ENCODE data around the gene GRIK4. TPM values are rescaled to one million over a fixed set of nuclear protein-coding genes. Genes with fewer than 3 reads are reported as not detected.

Gene GRIK4
- total RNA-seq, 1 donor from 2014 or later: 0.10 TPM

GRCh38 chr11:120932305-120932915 is 420.9 kb downstream of the GRIK4 start:
- no peak for DNase-seq (ENCODE audit: low spot score)

- DNase-seq (ENCODE audit: low spot score): no peak
Measured at GRCh38 chr11:120936356-120936755, 424.8 kb downstream of the GRIK4 start.

GRCh38 chr11:120937501-120937900 is 426.0 kb downstream of the GRIK4 start:
- no peak for DNase-seq (ENCODE audit: low spot score)

- DNase-seq (ENCODE audit: low spot score): no peak
Measured at GRCh38 chr11:120938260-120938659, 426.7 kb downstream of the GRIK4 start.

- DNase-seq (ENCODE audit: low spot score): no peak
Measured at GRCh38 chr11:120940160-120940848, 428.8 kb downstream of the GRIK4 start.

- DNase-seq (ENCODE audit: low spot score): no peak
Measured at GRCh38 chr11:120941000-120941399, 429.5 kb downstream of the GRIK4 start.

GRCh38 chr11:120942701-120943100 is 431.2 kb downstream of the GRIK4 start:
- DNase-seq (ENCODE audit: low spot score): no peak

- no peak for DNase-seq (ENCODE audit: low spot score)
Measured at GRCh38 chr11:120945042-120945441, 433.5 kb downstream of the GRIK4 start.

GRCh38 chr11:120950880-120951279 is 439.3 kb downstream of the GRIK4 start:
- DNase-seq (ENCODE audit: low spot score): no peak

- no peak for DNase-seq (ENCODE audit: low spot score)
Measured at GRCh38 chr11:120952461-120953434, 441.2 kb downstream of the GRIK4 start.

- DNase-seq (ENCODE audit: low spot score): no peak
Measured at GRCh38 chr11:120954381-120954780, 442.8 kb downstream of the GRIK4 start.

- no peak for DNase-seq (ENCODE audit: low spot score)
Measured at GRCh38 chr11:120956710-120957495, 445.4 kb downstream of the GRIK4 start.

- DNase-seq (ENCODE audit: low spot score): no peak
Measured at GRCh38 chr11:120958185-120958584, 446.6 kb downstream of the GRIK4 start.

- DNase-seq (ENCODE audit: low spot score): no peak
Measured at GRCh38 chr11:120959189-120959588, 447.6 kb downstream of the GRIK4 start.

- DNase-seq (ENCODE audit: low spot score): no peak
Measured at GRCh38 chr11:120964857-120965256, 453.3 kb downstream of the GRIK4 start.

GRCh38 chr11:120966840-120967239 is 455.3 kb downstream of the GRIK4 start:
- DNase-seq (ENCODE audit: low spot score): no peak

- DNase-seq (ENCODE audit: low spot score): no peak
Measured at GRCh38 chr11:120969993-120970392, 458.4 kb downstream of the GRIK4 start.

- DNase-seq (ENCODE audit: low spot score): no peak
Measured at GRCh38 chr11:120971825-120972224, 460.3 kb downstream of the GRIK4 start.

GRCh38 chr11:120972621-120973020 is 461.1 kb downstream of the GRIK4 start:
- DNase-seq (ENCODE audit: low spot score): no peak

- no peak for DNase-seq (ENCODE audit: low spot score)
Measured at GRCh38 chr11:120973501-120973900, 462.0 kb downstream of the GRIK4 start.

GRCh38 chr11:120974466-120974865 is 462.9 kb downstream of the GRIK4 start:
- DNase-seq (ENCODE audit: low spot score): no peak

Data from mesenteric fat pad (tissue), 1 donor.